ENCODE data around the gene MSI2.

- no peak for TF ChIP-seq POLR2A (IDR thresholded peaks at IDR 0.05)
- TF ChIP-seq CTCF (IDR thresholded peaks at IDR 0.05), result no peak
- TF ChIP-seq POLR2AphosphoS5 (IDR thresholded peaks at IDR 0.05), result no peak
Observed at GRCh38 chr17:57708410-57708809, 452.1 kb downstream of the MSI2 start.
